NCI-H2196 (cell line): ENCODE data around the gene NKX2-8.
"Not testable (repeated sequence)": the region's sequence is repeated elsewhere in the genome, so short reads cannot be mapped to it uniquely, and the experiment has no call there.

Source experiments
- DNase-seq: peaks from one replicate; lab custom pipeline; 2025; ENCODE audit not compliant: unreplicated experiment; lab: John Stamatoyannopoulos, UW

Gene NKX2-8

GRCh38 chr14:36580141-36580855, 2.1 kb downstream of the NKX2-8 start:
- no peak for DNase-seq

- no peak for DNase-seq
These were observed 2.8 kb downstream of the NKX2-8 start for GRCh38 chr14:36579573-36580140.

DNA sequence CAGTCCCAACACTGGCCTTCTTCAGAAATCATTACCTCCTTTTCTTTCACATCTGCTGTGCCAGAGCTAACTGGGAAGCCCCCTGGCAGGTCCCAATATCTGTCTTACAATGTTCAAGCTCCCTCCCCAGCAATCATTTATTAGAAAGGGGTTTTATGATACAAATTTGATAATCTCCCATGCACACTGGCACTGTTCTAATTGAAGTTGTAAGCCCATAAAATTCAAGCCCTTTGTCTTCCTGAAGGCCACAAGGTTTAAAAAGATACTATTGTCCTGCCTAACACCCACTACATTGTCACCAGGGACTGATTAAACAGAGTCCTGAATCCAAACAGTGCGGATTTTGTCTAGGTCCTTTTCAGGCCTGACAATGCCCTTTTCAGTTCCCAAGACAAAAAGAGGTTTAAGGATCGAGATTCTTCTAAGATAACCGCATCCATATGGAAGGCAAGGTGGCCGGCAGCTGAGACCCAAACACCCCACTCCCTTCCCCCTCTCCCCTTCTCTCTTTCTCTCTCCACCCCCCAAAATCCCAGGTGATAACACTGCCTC, 3.3 kb downstream of the NKX2-8 start:
- no peak for DNase-seq

DNA sequence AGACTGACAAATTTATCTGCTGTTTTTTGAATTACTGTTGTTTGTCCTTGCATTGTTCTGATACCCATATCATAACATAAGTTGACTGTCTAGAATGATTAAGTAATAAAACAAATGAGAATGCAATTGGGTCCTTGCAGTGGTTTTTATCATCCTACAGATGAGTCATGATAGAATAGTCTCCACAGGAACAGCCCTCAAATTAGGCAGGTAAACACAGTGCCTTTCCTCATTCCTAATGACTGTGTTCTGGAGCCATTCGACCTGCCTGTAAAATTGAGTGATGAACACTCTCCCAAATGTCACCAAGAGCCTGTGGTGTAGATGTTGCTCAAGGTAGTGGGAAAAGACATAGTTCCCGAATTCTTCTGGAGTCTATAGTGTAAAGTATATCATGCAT, 12.3 kb downstream of the NKX2-8 start:
- DNase-seq: no peak

DNA sequence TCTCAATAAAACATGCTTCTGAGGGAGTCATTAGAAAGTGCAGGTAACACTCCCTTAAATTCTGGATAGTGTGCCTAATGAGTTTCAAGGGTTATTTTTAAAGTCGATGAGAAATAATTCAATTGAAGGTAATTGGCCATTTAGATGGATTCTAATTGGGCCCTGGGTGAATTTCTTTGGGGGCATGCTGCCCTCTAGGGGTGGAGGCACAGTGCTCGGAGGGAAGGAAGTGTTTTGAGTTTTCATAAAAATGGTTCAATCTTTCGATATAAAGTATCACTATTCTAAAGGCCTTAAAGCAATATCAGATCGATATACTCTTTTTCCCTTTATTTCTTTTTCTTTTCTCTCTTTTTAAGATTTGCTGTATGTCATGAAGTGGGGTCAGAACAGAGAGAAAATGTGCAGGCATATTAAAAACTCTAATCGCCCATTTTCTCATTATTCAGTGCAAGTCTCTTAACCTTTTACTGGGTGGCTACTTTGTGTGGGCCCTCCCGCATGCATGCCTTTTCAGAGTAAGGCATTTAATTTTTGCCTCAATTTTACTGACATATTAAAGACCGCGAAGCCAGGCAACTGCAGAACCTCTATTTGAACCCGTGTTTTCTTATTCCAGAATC, 25.5 kb downstream of the NKX2-8 start:
- peak; percentile 61 for DNase-seq

DNA sequence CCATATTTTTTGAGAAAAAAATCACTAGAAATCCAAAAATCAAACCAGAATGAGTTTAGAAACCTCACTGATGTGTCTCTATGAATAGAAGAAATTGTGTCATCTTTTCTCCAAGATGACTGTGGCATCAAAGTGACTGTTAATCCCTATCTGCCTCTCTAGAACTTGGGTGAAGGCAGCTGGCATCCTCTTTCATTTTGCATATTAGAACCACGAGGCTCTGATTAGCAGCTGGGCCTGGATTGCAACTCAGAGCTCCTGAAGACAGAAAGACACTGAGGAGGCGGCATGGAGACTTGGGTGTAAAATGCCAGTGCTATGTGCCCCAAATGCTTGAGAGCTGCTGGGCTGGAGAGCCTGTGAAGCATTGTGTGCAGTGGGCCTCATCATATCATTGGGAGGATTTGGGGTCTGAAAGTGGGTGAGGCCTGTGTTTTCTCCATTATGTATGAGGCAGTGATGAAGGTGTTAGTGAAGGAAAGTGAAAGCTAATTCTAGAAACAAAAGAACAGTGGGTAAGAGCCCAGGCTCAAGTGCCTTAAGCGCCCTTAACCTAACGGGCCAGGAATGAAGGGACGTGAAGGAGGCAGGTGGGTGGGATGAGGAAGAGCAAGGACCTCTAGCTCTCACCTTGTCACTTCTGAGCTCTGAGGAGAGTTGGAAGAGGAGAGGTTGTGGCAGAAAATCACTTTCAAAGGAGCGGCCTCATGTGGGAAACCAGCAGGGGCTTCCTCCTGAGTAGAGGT, 26.2 kb downstream of the NKX2-8 start:
- DNase-seq: no peak

- DNase-seq: peak; percentile 47
These were observed 28.7 kb downstream of the NKX2-8 start for GRCh38 chr14:36553656-36554260.

GRCh38 chr14:36550899-36551298, 31.5 kb downstream of the NKX2-8 start:
- no peak for DNase-seq

- not testable (repeated sequence) for DNase-seq
These were observed 38.1 kb downstream of the NKX2-8 start for GRCh38 chr14:36544280-36544679.

DNA sequence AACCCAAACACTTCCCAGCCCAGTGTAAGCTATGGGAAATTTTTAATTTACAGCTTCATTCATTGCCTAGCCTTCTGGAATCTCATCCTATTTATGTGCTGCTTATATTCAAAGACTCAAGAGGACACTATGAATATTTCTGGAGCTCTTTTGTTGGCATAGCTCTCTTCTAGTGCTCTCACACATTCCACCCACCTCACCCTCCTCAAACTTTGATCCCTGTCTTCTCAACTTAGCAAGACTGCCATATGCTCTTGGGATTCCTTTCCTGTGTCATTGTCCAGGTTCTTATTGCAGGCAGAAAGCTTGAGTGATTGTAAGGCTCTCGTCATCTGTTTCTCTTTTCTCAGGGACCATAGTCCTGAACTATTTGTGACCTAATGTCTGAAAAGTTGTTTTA, 44.4 kb downstream of the NKX2-8 start:
- DNase-seq: no peak
